Adrenal gland (tissue), 12 donors: ENCODE data around the gene APOL6. TPM values are rescaled to one million over a fixed set of nuclear protein-coding genes. Genes with fewer than 3 reads are reported as not detected.
"Not testable (repeated sequence)": the region's sequence is repeated elsewhere in the genome, so short reads cannot be mapped to it uniquely, and the experiment has no call there.

Experiments
- DNase-seq, 7 donors: peaks; one replicate each; pipeline ENCODE4 v3.0.0-alpha.2; 2019 to 2020
- H3K27ac ChIP-seq, 5 donors: fragments of 200-600 bp; sonication (generic) in 4 of 5; 1 replicate in 3 of 5; 2 replicates in 2 of 5; pipeline versions ENCODE4 v1.5.1 to v1.8.0; 2016 to 2020; ENCODE audit warnings: mild to moderate bottlenecking in 1 of 5
- H3K27me3 ChIP-seq: fragments of 200-600 bp; 2 replicates; pipeline ENCODE4 v1.8.0; 2021
- H3K36me3 ChIP-seq, 2 donors: fragments of 200-600 bp; replicated peaks in 1 of 2; 1 replicate in 1 of 2; 2 replicates in 1 of 2; pipeline versions ENCODE4 v1.5.1 to v1.8.0; 2018 to 2022
- H3K4me1 ChIP-seq, 2 donors: fragments of 200-600 bp; replicated peaks in 1 of 2; 1 replicate in 1 of 2; 2 replicates in 1 of 2; pipeline versions ENCODE4 v1.5.1 to v1.8.0; 2018 to 2021
- H3K4me3 ChIP-seq, 4 donors: fragments of 200-600 bp; sonication (generic) in 3 of 4; one replicate each; pipeline ENCODE4 v1.5.1; 2016 to 2018
- H3K9me3 ChIP-seq, 3 donors: fragments of 200-600 bp; sonication (generic) in 1 of 3; replicated peaks in 1 of 3; 1 replicate in 2 of 3; 2 replicates in 1 of 3; pipeline versions ENCODE4 v1.5.1 to v1.8.0; 2016 to 2021
- POLR2A ChIP-seq, 2 donors: fragments of 450-650 bp; IDR thresholded peaks; one replicate each; pipeline ENCODE4 v1.6.1; 2017; ENCODE audit warnings: antibody characterized with exemption in 2 of 2, mild to moderate bottlenecking in 2 of 2, moderate library complexity in 1 of 2
- WGBS, 4 donors: extraction: QIAGEN DNeasy Blood & Tissue Kit in 2 of 4; methylation state at CpG; one replicate each; pipeline versions ENCODE4 v1.1.5 to v1.1.7; 2013 to 2017; 5-methylcytosine and 5-hydroxymethylcytosine counted together
- intact Hi-C, 2 donors: fragments of 100-400 bp; cut with DNase I; formaldehyde crosslinking; loops; one replicate each; pipeline versions ENCODE4 v1.14.1 to v1.15.0; 2022 to 2023
- polyA plus RNA-seq, 3 donors: library from polyadenylated mRNA; stranded (reverse); fragments of 200-250 nt in 2 of 3; fragments of 350-450 nt in 1 of 3; fragmentation: Illumina TruSeq in 1 of 3; extraction: RNeasy Lipid Tissue Mini Kit (QIAGEN cat#74804) in 1 of 3; gene quantifications; one replicate each; pipeline ENCODE4 v1.2.3, GENCODE V29; 2013 to 2014
- total RNA-seq, 9 donors: library from RNA; depleted of rRNA in 4 of 9; stranded (reverse); fragments of >200 nt in 4 of 9; fragments of 120-200 nt in 1 of 9; fragmentation: NEBNext Ultra II Directional in 1 of 9; extraction: Animal tissue kit (Norgen Biotek cat#: 25700) in 1 of 9; gene quantifications; one replicate each; pipeline versions ENCODE4 v1.1.0 to v1.2.4, GENCODE V29; 2013 to 2023
- TF ChIP-seq, protein P1 (sequence below), 6 experiments: fragments of 450-650 bp in 4 of 6; fragments of 200-600 bp in 2 of 6; sonication (generic) in 1 of 6; IDR thresholded peaks; 1 replicate in 5 of 6; 2 replicates in 1 of 6; pipeline versions ENCODE4 v1.5.1 to v1.8.0; 2016 to 2021; ENCODE audit warnings: antibody characterized with exemption in 6 of 6, mild to moderate bottlenecking in 2 of 6, moderate library complexity in 1 of 6
- donor health status: healthy with polysubstance abuse.
- donor health status: Bipolar disorder and iron deficiency.
- donor health status: DM: yes; HTN: yes; CAD: no.
- donor health status: DM: no; HTN: no; CAD: no.
- donor health status: DM: no; HTN: no; CAD: no.
- donor health status: DM: yes; HTN: yes; CAD: no.

Gene APOL6
- total and polyA plus RNA-seq, 12 donors: 6.5 to 37.9 (median 18.5) TPM

DNA sequence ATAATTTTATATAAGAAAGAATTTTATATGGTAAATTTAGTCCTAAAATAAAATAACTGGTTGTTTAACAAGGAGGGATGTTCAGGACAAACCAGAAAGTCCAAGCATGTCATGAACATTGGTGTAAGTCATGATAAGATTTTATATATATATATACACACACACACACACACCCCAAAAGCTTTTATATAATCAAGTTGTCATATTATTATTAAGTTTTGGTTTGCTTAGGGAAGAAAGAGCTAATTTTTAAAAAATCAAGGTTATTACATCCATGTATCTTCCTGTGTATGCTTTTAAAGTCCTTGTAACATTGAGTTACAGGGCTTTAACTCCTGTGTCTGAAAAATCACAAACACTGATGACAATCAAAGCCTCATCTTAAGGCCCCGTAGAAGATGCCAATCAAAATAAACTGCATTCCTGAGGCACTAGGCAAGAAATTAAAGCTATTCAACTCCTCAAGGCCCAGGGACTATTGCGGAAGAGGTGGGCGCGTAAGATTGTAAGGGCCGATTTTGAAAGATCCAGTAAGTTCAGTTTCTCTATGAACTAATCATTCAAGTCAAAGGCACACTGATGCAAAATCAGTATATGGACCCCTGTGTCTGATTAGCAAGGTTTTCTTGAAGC, 16.8 kb downstream of the APOL6 start:
- peaks cover 0 to 13% (median 6%) of the 10 kb centered on the region in 3 donors for H3K9me3 ChIP-seq
- H3K27me3 ChIP-seq: no peaks in the 10 kb centered on the region
- WGBS, 4 donors: 90 to 96% (median 91%) methylated on average over 5 of the region's 5 CpGs
- intact Hi-C loops: no loop called here
- H3K4me1 ChIP-seq: peaks cover 31 to 48% of the 10 kb centered on the region in 2 donors
- DNase-seq: no peak
- H3K27ac ChIP-seq: no peak overlapping the region
- peaks cover 0 to 5% of the 10 kb centered on the region in 2 donors for H3K36me3 ChIP-seq
- H3K4me3 ChIP-seq: no peak overlapping the region
- TF ChIP-seq, protein P1, sequence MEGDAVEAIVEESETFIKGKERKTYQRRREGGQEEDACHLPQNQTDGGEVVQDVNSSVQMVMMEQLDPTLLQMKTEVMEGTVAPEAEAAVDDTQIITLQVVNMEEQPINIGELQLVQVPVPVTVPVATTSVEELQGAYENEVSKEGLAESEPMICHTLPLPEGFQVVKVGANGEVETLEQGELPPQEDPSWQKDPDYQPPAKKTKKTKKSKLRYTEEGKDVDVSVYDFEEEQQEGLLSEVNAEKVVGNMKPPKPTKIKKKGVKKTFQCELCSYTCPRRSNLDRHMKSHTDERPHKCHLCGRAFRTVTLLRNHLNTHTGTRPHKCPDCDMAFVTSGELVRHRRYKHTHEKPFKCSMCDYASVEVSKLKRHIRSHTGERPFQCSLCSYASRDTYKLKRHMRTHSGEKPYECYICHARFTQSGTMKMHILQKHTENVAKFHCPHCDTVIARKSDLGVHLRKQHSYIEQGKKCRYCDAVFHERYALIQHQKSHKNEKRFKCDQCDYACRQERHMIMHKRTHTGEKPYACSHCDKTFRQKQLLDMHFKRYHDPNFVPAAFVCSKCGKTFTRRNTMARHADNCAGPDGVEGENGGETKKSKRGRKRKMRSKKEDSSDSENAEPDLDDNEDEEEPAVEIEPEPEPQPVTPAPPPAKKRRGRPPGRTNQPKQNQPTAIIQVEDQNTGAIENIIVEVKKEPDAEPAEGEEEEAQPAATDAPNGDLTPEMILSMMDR (IDR thresholded peaks at IDR 0.05): no peak

- H3K4me3 ChIP-seq, H3K36me3 ChIP-seq, DNase-seq, H3K27ac ChIP-seq, intact Hi-C loops, H3K27me3 ChIP-seq: not testable (repeated sequence)
- WGBS, 4 donors: 88 to 96% (median 91%) methylated on average over 1 of the region's 1 CpG
- peaks cover 25 to 33% of the 10 kb centered on the region in 2 donors for H3K4me1 ChIP-seq
- H3K9me3 ChIP-seq: peaks cover 0 to 13% (median 6%) of the 10 kb centered on the region in 3 donors
Observed at GRCh38 chr22:35666699-35667098, 18.5 kb downstream of the APOL6 start.

DNA sequence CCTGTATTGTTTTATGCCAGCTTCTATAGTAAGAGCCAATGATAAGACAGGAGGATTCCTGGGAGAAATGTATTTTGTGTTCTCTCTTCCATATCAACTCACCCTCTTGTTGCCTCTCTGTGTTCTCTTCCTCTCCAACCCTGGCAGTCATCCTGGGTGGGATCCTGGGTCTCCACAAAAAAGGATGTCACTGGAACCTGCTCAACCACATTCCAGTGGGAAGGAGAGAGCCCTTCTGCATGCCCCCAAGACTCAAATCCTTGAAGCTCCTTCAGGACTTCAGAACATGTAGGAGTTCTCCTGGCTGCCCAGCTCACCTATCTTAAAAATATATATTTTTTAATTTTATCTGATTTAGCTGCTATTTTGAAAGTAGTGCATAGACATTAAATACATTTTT, 26.1 kb downstream of the APOL6 start:
- TF ChIP-seq POLR2A (IDR thresholded peaks at IDR 0.05): no peak
- TF ChIP-seq, protein P1 (IDR thresholded peaks at IDR 0.05): no peak
- Histone ChIP-seq H3K36me3 (no peaks in the 10 kb centered on the region), H3K27ac (no peak overlapping the region), H3K27me3 (no peaks in the 10 kb centered on the region), H3K4me3 (no peak overlapping the region), H3K9me3 (no peaks in the 10 kb centered on the region), H3K4me1 (peaks cover 0 to 5% of the 10 kb centered on the region in 2 donors)
- no peak for DNase-seq
- intact Hi-C loops: no loop called here

DNA sequence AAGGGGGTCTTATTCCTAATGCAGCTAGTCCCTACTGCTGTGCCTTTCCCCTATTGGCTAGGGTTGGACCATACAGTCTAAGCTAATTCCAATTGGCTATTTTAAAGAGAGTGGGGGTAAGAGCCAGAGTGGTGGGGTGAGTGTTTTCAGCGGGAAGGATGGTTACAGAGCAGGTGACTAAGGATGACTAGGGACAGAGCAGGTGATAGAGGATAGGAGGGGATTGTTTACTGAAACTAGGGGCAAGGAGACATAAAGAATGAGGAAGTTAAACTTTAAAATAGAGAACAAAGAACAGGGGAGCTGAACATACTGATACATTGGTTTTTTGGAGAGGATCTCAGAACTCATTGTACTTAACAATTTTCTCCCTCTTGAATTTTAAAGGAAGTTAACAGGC, 27.8 kb downstream of the APOL6 start:
- H3K27me3 ChIP-seq, H3K9me3 ChIP-seq, H3K36me3 ChIP-seq, H3K4me1 ChIP-seq, intact Hi-C loops, DNase-seq, H3K27ac ChIP-seq, H3K4me3 ChIP-seq: not testable (repeated sequence)
- WGBS, 4 donors: 45 to 95% (median 77%) methylated on average over 1 of the region's 1 CpG

GRCh38 chr22:35677460-35678187, 29.4 kb downstream of the APOL6 start:
- intact Hi-C loops: no loop called here
- Histone ChIP-seq H3K27ac (no peak overlapping the region), H3K27me3 (no peaks in the 10 kb centered on the region), H3K36me3 (no peaks in the 10 kb centered on the region), H3K9me3 (no peaks in the 10 kb centered on the region), H3K4me3 (no peak overlapping the region), H3K4me1 (no peaks in the 10 kb centered on the region)
- TF ChIP-seq, protein P1 (IDR thresholded peaks at IDR 0.05): no peak
- TF ChIP-seq POLR2A (IDR thresholded peaks at IDR 0.05): no peak
- DNase-seq: no peak
- 69 to 76% (median 72%) methylated on average over 7 of the region's 7 CpGs for WGBS, 4 donors
